ENCODE measurements around the gene STAT2.

Gene STAT2

GRCh38 chr12:56315249-56315621 lies 44.7 kb downstream of the STAT2 start:
- no peak for DNase-seq (ENCODE audit: low read depth)
- TF ChIP-seq POLR2A (IDR thresholded peaks at IDR 0.05; ENCODE audit: extremely low read depth, insufficient read length) = no peak
- TF ChIP-seq MYC (IDR thresholded peaks at IDR 0.05; ENCODE audit: low read depth, low read length) = no peak
- no peak for TF ChIP-seq MAX (IDR thresholded peaks at IDR 0.05; ENCODE audit: low read depth, low read length)
- no peak for TF ChIP-seq CTCF (IDR thresholded peaks at IDR 0.05; ENCODE audit: low read depth, low read length)
- H3K4me3 ChIP-seq (ENCODE audit: low read depth, low read length) = peak overlapping the region; percentile 94

- no peak overlapping the region for H3K4me3 ChIP-seq (ENCODE audit: low read depth, low read length)
- DNase-seq (ENCODE audit: low read depth) = no peak
- TF ChIP-seq MYC (IDR thresholded peaks at IDR 0.05; ENCODE audit: low read depth, low read length) (no peak), POLR2A (IDR thresholded peaks at IDR 0.05; ENCODE audit: extremely low read depth, insufficient read length) (no peak), CTCF (IDR thresholded peaks at IDR 0.05; ENCODE audit: low read depth, low read length) (no peak), MAX (IDR thresholded peaks at IDR 0.05; ENCODE audit: low read depth, low read length) (no peak)
Observed at GRCh38 chr12:56311003-56311402, 48.9 kb downstream of the STAT2 start.

- TF ChIP-seq CTCF (IDR thresholded peaks at IDR 0.05; ENCODE audit: low read depth, low read length) = no peak
- TF ChIP-seq MAX (IDR thresholded peaks at IDR 0.05; ENCODE audit: low read depth, low read length) = no peak
- TF ChIP-seq POLR2A (IDR thresholded peaks at IDR 0.05; ENCODE audit: extremely low read depth, insufficient read length) = no peak
- TF ChIP-seq MYC (IDR thresholded peaks at IDR 0.05; ENCODE audit: low read depth, low read length) = no peak
- no peak overlapping the region for H3K4me3 ChIP-seq (ENCODE audit: low read depth, low read length)
- no peak for DNase-seq (ENCODE audit: low read depth)
Observed at GRCh38 chr12:56308714-56309113, 51.2 kb downstream of the STAT2 start.

- no peak for DNase-seq (ENCODE audit: low read depth)
- TF ChIP-seq CTCF (IDR thresholded peaks at IDR 0.05; ENCODE audit: low read depth, low read length) (no peak), MAX (IDR thresholded peaks at IDR 0.05; ENCODE audit: low read depth, low read length) (no peak), POLR2A (IDR thresholded peaks at IDR 0.05; ENCODE audit: extremely low read depth, insufficient read length) (no peak), MYC (IDR thresholded peaks at IDR 0.05; ENCODE audit: low read depth, low read length) (no peak)
- no peak overlapping the region for H3K4me3 ChIP-seq (ENCODE audit: low read depth, low read length)
Observed at GRCh38 chr12:56307221-56307965, 52.5 kb downstream of the STAT2 start.

GRCh38 chr12:56304872-56305590 lies 54.9 kb downstream of the STAT2 start:
- TF ChIP-seq MAX (IDR thresholded peaks at IDR 0.05; ENCODE audit: low read depth, low read length) (no peak), MYC (IDR thresholded peaks at IDR 0.05; ENCODE audit: low read depth, low read length) (no peak), POLR2A (IDR thresholded peaks at IDR 0.05; ENCODE audit: extremely low read depth, insufficient read length) (no peak), CTCF (IDR thresholded peaks at IDR 0.05; ENCODE audit: low read depth, low read length) (no peak)
- no peak for DNase-seq (ENCODE audit: low read depth)
- no peak overlapping the region for H3K4me3 ChIP-seq (ENCODE audit: low read depth, low read length)
